Stimulated activated CD8-positive, alpha-beta memory T cell treated with anti-CD3 and anti-CD28 coated beads, Interleukin-7, amount 100 ng/mL, for 1 hour (primary cell): ENCODE results near the gene RIC8B.

Source experiments
- DNase-seq, 2 donors: peaks; one replicate each; pipeline ENCODE4 v3.0.0-alpha.2; 2020; ENCODE audit warnings: low read depth in 2 of 2

The RIC8B gene

DNA sequence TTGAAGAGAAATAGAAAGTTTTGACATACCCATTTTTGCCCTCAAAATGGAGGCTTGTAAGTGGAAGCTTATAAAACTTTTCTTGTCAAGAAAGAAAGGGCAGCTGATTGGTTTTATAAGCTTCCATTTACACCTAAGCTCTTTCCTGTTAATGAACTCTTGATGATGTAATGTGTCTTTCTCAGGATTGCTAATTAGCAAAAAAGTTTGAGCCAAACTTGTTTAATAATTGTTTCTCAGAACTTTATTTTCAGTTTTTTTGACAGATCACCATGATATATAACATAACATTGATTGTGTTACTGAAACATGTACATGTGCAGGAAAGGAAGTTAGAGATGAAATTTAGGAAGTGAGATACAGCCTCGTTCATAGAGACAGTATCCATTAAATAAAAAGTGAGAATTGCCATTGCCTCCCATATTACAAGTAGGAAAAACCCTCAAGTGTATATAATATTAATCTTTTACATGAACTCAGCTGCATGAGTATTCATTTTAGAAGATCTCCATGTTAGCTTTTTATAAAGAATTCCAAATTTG lies 26.8 kb downstream of the RIC8B start:
- no peak for DNase-seq

DNA sequence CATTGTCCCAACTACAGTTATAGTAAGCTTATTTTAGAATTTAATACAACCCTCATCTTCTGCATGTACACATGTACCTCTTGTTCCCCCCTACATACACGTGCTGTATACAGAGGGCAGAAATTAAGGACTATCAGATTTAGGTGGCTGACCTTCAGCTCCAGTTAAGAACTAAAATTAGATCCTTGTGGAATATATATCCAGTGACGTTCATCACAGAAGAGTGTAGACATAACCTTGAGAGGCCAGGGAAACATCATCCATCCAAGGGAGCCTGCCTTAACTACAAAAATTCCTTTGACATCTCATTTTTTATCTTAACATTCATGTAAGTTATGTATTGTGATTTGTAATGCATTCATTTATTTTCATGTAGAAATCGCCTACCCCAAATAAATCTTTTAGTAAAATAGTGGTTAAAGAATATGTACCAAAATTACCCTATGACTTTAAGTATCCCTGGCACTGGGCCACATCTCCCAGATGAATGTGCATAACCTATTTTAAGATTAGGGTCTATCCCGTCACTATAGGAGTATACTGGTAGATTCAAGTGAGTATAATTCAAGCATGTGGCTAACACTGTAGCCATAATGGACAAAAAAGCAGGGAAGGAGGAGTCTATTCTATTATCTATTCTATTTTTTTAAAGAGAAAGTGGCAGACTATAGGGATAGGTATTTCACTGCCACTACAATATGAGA lies 27.5 kb downstream of the RIC8B start:
- no peak for DNase-seq

DNA sequence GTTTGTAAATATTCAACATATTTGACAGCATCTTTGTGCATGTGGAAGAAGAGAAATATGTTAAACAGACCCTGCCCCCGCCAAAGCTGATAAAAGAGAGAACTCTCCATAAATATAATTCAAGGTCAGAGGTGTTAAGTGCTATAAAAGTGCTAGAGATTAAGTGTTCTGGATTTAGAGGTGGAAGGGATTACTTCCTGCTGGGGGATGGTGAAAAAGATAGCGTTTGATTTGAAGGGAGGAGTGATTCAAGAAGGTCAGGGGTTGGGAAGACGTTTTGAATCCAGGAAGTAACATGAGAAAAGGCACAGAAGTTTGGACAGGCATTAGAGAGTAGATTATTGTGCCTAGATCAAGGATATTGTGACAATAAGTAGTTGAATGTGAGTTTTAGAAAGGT lies 30.2 kb downstream of the RIC8B start:
- no peak for DNase-seq

DNA sequence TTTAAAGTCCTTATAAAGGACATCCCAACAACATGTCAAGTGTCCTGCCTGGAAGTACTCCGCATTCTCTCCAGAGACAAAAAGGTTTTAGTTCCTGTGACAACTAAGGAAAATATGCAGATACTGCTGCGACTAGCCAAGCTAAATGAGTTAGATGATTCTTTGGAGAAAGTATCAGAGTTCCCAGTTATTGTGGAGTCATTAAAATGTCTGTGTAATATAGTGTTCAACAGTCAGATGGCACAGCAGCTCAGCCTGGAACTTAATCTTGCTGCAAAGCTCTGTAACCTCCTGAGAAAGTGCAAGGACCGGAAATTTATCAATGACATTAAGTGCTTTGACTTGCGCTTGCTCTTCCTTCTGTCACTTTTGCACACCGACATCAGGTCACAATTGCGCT lies 40.2 kb downstream of the RIC8B start:
- no peak for DNase-seq

DNA sequence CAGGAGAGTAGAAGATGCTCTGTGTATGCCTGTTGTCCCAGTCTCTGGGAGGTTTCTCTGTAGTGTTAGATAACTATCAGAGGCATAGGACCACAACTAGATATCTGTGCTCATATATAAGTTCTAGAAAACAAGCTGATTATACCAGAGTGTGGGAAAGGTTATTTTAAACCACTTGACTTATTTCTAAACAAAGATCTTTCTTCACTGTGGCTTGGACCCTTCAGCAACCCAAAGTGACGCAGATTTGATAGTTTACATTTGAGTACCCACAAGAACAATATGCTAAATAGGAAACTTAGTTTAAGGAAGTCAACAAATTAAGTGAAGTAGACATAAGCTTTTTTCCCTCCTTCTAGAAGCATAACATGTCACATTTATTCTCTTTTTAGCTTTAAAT lies 41.3 kb downstream of the RIC8B start:
- no peak for DNase-seq

- DNase-seq = no peak
Observed at GRCh38 chr12:106816231-106816630, 41.7 kb downstream of the RIC8B start.

DNA sequence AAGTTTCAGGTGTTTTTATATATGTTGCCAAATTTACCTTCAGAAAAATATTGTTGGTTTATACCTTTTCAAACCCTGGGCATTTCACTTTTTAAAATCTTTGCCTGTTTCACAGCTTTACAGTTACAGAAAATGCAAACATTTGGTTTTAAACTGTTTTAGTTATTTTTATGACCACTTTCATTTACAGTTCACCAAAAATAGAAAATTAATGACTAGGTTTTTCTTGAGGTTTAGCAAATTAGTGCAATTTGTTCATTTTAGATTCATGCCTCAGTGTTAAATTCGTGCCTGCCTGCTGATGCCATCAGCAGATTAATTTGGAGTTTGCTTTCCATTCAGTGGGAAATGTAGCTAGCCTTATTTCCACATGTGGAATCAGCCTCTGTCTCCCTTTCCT lies 45.5 kb downstream of the RIC8B start:
- DNase-seq = no peak

- no peak for DNase-seq
Observed at GRCh38 chr12:106831699-106832098, 57.2 kb downstream of the RIC8B start.

- DNase-seq = no peak
Observed at GRCh38 chr12:106837782-106838181, 63.3 kb downstream of the RIC8B start.

GRCh38 chr12:106839333-106839732 lies 64.9 kb downstream of the RIC8B start:
- no peak for DNase-seq

DNA sequence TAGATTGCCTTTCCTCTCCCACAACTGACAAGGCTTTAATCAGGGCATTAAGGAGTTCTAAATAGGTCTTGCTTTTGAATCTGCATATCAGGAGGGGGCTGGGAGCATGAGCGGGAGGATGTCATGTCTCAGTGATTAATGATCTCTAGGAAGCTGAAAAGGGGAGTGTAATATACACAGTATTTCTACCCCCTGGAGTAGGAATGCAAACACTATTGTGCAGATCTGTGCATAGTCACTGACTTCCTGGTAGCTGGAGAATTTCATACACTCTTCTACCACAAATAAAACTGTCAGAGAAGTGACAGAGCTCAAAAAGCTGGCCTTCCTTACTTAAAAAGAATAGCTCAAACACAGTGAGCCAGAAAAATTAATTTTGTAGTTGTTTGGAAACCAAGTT lies 65.8 kb downstream of the RIC8B start:
- no peak for DNase-seq

GRCh38 chr12:106841510-106842302 lies 67.2 kb downstream of the RIC8B start:
- DNase-seq = no peak

DNA sequence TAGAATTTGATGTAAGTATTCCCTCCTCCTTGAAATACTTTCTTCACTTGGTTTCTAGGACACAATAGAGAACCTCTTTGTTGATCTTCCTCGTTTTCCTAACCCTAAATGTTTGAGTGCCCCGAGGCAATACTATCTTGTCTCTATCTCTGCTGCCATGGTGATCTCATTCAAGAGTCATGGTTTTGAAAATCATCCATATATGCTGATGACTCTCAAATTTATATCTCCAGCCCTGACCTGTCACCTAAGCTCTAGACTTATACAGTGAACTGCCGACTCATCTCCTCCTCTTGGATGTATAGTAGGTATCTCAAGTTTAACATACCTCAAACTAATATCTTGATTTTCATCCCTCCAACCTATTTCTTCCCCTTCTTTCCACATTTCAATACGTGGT lies 71.4 kb downstream of the RIC8B start:
- DNase-seq = no peak

DNA sequence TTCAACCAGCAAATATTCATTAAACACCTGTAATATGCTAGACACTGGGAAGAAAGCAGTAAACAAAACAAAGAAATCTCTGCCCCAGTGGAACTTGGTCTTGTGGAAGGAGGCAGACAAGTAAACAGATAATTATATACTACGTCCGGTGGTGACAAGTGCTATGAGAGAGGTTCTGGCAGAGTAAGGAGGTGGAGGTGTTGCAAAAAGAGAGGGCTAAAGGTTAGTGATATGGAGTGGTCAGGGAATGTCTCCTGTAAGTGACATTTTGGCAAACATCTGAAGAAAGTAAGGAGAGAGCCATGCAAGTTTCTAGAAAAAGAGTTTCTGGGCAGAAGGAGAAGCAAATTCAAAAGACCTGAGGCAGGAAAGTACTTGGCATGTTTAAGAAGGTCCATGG lies 73.4 kb downstream of the RIC8B start:
- DNase-seq = no peak

GRCh38 chr12:106851306-106851705 lies 76.8 kb downstream of the RIC8B start:
- no peak for DNase-seq

- DNase-seq = no peak
Observed at GRCh38 chr12:106854723-106855122, 80.2 kb downstream of the RIC8B start.

DNA sequence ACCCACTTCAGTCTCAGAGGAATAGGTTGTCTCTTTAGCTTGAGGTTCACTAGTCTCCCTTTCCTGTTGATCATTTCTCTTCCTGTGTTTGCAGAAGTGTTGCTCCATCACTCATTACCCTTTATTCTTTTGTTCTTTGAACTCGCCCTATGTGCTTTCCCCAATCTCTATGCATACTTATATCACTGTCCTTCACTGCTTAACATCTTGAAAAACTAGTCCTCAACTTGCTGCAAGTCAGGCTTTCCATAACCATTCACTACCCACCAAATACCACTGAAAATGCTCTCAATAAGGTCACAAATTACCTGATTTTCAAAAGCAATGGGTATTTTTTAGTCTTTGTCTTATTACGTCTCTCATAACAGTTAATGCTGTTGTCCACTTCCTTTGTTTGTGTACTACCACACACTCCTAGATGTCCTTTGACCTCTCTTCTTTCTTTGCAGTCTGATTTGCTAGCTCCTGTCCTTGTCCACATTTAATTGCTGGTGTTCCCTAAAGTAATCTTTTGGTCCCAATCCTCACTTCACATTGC lies 80.8 kb downstream of the RIC8B start:
- no peak for DNase-seq

DNA sequence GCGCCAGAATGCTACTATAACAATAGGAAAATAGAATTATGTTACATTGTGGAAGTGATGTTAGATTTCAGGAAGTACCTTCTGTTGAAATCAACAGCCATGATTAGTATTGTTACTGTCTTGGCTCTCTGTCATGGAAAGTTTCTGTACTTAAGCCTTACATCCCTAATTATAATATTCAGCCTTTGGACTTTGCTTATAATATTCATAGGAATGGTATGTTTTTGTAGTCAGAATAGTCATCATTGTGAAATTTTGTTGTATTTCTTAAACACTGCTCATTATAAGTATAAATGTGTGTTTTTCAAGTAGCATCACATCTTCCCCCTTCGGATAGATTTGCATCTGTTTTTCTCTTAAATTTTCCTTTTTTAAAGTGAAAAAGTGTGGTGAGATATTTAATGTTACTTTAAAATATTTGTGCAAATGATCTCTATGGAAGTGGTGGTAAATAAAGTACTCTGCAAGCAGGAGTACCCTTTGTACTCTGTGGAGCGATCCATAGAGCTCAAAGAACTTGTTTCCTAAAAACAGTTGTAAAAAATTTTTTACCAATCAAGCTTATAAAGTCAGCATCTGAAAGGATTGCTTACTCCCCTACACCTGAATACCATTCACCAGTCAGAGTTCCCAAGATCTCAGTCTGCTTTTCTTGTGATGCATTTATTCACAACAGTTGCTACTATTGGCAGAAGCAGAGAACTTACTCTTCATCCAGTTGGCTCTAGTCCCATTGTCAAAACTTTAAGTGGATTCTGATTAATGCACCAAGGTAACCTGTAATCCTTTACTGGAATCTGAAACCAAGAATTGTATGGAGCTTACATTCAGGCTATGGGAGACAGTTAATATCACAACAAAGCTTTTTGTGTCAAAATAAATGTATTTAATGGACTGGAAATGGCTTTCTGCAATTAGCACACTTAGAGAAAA lies 87.8 kb downstream of the RIC8B start:
- no peak for DNase-seq

DNA sequence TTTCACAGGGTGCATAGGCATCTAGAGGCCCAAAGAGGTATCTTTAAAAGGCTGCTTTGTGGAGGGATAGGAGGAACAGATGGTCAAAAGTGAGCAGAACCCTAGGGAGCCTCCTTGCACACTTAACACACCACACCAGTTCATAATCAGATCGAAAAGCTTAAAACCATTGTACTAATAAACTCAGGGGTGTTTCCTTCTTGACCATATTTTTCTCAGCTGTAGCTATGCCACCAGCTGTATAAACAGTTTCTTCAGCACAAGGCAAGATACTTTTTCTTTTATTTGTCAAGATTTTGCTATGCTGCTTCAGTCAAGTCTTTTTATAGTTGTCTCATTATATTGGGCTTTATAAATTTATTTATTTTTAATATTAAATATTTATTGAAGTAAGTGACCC lies 88.7 kb downstream of the RIC8B start:
- no peak for DNase-seq

DNA sequence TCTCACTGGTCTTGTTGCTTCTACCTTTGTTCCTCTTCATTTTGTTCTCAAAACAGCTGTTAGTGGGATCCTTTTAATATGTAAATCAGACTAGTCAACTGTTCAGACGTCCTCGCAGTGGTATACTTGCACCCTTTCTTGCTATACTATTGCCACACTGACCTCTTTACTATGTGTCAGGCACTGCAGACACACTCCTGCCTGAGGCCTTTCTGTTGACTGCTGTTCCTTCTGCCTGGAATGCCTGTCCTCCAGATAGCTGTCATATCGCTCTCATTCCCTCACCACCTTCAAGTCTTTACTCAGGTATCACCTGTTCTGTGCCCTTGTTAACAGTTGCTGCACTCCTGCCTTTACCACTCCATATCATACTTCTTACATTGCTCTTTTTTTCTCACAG lies 91.2 kb downstream of the RIC8B start:
- DNase-seq = no peak

- no peak for DNase-seq
Observed at GRCh38 chr12:106866426-106867080, 92.1 kb downstream of the RIC8B start.
